ENCODE measurements around the gene NEDD4L. TPM values are rescaled to one million over a fixed set of nuclear protein-coding genes. Genes with fewer than 3 reads are reported as not detected.

The NEDD4L gene
- total and polyA plus RNA-seq, 2 experiments from 2014 or later, result 36.2 to 72.3 TPM

DNA sequence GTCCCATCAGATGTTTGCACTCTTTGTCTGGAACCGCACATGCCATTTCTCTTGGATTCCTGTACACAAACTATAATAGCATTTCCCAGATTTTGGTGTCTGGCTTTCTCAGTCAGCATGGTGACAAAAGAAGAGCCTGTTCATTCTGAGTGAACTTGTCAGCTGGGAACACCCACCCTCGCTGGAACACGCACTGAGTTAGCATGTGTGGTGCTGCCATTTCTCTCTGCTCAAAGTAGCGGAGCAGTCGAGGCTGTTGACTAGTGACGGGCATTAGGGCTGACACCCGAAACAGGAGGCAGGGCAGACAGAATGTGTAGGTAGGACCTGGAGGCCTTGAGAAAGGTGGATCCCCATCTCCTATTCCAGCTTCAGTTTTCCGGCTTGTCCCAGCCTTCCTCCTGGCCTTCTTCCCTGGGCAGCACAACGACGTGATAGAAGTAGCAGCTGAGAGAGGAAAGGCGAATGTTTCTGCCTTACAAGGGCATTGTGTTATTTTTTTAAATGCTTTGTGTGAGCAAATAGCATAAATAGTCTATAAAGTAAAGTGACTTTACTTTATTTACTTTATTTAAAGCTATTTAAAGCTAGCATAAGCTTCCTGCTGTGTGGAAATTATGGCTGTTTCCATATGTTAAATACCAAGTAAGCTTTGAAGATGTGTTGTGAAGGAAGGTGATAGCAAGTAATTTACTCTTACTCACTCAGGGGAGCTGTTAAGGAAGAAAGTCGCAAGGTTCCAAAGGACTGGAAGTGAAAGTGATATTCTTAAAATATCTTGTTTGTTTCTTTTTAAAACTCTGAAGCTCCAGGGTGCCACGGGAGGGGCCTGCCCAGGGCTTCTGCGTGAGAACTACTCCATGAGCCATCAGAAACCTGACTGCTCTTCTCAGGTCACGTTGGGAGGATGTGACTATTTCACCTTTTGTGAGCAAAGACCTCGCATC is 272.6 kb downstream of the NEDD4L start (continued):
- TF ChIP-seq, protein P1, sequence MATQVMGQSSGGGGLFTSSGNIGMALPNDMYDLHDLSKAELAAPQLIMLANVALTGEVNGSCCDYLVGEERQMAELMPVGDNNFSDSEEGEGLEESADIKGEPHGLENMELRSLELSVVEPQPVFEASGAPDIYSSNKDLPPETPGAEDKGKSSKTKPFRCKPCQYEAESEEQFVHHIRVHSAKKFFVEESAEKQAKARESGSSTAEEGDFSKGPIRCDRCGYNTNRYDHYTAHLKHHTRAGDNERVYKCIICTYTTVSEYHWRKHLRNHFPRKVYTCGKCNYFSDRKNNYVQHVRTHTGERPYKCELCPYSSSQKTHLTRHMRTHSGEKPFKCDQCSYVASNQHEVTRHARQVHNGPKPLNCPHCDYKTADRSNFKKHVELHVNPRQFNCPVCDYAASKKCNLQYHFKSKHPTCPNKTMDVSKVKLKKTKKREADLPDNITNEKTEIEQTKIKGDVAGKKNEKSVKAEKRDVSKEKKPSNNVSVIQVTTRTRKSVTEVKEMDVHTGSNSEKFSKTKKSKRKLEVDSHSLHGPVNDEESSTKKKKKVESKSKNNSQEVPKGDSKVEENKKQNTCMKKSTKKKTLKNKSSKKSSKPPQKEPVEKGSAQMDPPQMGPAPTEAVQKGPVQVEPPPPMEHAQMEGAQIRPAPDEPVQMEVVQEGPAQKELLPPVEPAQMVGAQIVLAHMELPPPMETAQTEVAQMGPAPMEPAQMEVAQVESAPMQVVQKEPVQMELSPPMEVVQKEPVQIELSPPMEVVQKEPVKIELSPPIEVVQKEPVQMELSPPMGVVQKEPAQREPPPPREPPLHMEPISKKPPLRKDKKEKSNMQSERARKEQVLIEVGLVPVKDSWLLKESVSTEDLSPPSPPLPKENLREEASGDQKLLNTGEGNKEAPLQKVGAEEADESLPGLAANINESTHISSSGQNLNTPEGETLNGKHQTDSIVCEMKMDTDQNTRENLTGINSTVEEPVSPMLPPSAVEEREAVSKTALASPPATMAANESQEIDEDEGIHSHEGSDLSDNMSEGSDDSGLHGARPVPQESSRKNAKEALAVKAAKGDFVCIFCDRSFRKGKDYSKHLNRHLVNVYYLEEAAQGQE (IDR thresholded peaks at IDR 0.05; ENCODE audit: unreplicated experiment), result no peak
- TF ChIP-seq CREB1 (CRISPR knock-in tag; IDR thresholded peaks at IDR 0.05; ENCODE audit: low read depth), result no peak

DNA sequence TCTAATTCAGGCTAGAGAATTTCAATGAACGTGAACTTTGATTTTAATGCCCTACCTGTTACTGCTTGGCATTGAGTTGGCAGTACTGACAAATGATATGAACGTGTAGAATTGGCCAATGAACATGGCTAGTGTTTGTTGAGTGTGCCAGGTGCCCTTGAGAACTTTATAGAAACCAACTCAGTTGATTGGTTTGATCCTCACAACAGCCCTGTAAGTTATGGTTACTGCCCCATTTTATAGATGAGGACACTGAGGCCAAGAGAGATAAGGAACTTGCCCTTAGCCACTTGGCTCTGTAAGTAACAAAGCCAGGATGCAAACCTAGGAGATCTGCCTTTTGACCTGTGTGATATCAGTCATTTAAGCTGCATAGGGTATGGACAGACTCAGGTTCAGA is 275.7 kb downstream of the NEDD4L start:
- Histone ChIP-seq H4K20me1 (replicated peaks; ENCODE audit: insufficient read depth) (peaks cover 2% of the 10 kb centered on the region; the same call in 1 of the 2 replicates), H2AFZ (no peak overlapping the region)
- ATAC-seq, result no peak
- TF ChIP-seq ZNF114 (CRISPR knock-in tag; IDR thresholded peaks at IDR 0.05) (no peak), JUNB (IDR thresholded peaks at IDR 0.05; ENCODE audit: unreplicated experiment) (no peak), ZNF331 (CRISPR knock-in tag; IDR thresholded peaks at IDR 0.05; ENCODE audit: low read depth) (no peak), STAT1 (IDR thresholded peaks at IDR 0.05; ENCODE audit: unreplicated experiment) (no peak), POLR2AphosphoS5 (IDR thresholded peaks at IDR 0.05; ENCODE audit: low read depth) (no peak)
- TF ChIP-seq, protein P1 (IDR thresholded peaks at IDR 0.05; ENCODE audit: unreplicated experiment), result no peak
- TF ChIP-seq, protein P2, sequence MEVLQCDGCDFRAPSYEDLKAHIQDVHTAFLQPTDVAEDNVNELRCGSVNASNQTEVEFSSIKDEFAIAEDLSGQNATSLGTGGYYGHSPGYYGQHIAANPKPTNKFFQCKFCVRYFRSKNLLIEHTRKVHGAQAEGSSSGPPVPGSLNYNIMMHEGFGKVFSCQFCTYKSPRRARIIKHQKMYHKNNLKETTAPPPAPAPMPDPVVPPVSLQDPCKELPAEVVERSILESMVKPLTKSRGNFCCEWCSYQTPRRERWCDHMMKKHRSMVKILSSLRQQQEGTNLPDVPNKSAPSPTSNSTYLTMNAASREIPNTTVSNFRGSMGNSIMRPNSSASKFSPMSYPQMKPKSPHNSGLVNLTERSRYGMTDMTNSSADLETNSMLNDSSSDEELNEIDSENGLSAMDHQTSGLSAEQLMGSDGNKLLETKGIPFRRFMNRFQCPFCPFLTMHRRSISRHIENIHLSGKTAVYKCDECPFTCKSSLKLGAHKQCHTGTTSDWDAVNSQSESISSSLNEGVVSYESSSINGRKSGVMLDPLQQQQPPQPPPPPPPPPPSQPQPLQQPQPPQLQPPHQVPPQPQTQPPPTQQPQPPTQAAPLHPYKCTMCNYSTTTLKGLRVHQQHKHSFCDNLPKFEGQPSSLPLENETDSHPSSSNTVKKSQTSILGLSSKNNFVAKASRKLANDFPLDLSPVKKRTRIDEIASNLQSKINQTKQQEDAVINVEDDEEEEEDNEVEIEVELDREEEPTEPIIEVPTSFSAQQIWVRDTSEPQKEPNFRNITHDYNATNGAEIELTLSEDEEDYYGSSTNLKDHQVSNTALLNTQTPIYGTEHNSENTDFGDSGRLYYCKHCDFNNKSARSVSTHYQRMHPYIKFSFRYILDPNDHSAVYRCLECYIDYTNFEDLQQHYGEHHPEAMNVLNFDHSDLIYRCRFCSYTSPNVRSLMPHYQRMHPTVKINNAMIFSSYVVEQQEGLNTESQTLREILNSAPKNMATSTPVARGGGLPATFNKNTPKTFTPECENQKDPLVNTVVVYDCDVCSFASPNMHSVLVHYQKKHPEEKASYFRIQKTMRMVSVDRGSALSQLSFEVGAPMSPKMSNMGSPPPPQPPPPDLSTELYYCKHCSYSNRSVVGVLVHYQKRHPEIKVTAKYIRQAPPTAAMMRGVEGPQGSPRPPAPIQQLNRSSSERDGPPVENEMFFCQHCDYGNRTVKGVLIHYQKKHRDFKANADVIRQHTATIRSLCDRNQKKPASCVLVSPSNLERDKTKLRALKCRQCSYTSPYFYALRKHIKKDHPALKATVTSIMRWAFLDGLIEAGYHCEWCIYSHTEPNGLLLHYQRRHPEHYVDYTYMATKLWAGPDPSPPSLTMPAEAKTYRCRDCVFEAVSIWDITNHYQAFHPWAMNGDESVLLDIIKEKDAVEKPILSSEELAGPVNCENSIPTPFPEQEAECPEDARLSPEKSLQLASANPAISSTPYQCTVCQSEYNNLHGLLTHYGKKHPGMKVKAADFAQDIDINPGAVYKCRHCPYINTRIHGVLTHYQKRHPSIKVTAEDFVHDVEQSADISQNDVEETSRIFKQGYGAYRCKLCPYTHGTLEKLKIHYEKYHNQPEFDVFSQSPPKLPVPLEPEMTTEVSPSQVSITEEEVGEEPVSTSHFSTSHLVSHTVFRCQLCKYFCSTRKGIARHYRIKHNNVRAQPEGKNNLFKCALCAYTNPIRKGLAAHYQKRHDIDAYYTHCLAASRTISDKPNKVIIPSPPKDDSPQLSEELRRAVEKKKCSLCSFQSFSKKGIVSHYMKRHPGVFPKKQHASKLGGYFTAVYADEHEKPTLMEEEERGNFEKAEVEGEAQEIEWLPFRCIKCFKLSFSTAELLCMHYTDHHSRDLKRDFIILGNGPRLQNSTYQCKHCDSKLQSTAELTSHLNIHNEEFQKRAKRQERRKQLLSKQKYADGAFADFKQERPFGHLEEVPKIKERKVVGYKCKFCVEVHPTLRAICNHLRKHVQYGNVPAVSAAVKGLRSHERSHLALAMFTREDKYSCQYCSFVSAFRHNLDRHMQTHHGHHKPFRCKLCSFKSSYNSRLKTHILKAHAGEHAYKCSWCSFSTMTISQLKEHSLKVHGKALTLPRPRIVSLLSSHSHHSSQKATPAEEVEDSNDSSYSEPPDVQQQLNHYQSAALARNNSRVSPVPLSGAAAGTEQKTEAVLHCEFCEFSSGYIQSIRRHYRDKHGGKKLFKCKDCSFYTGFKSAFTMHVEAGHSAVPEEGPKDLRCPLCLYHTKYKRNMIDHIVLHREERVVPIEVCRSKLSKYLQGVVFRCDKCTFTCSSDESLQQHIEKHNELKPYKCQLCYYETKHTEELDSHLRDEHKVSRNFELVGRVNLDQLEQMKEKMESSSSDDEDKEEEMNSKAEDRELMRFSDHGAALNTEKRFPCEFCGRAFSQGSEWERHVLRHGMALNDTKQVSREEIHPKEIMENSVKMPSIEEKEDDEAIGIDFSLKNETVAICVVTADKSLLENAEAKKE (CRISPR knock-in tag; IDR thresholded peaks at IDR 0.05), result no peak
- TF ChIP-seq, protein P3, sequence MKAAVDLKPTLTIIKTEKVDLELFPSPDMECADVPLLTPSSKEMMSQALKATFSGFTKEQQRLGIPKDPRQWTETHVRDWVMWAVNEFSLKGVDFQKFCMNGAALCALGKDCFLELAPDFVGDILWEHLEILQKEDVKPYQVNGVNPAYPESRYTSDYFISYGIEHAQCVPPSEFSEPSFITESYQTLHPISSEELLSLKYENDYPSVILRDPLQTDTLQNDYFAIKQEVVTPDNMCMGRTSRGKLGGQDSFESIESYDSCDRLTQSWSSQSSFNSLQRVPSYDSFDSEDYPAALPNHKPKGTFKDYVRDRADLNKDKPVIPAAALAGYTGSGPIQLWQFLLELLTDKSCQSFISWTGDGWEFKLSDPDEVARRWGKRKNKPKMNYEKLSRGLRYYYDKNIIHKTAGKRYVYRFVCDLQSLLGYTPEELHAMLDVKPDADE (IDR thresholded peaks at IDR 0.05), result no peak

More for the DNA sequence above, 275.7 kb downstream of the NEDD4L start:
- Mint-ChIP-seq H3K27me3 (ENCODE audit: insufficient read depth, low read depth, poor library complexity) (peaks cover 5% of the 10 kb centered on the region), H3K4me1 (peaks cover 24% of the 10 kb centered on the region), H3K9me3 (no peaks in the 10 kb centered on the region), H3K36me3 (ENCODE audit: low read depth) (peaks cover 3% of the 10 kb centered on the region; the same call in 1 of the 3 replicates), H3K27ac (no peak overlapping the region), H3K4me3 (no peak overlapping the region)
- Histone ChIP-seq H3K4me1 (ENCODE audit: insufficient read depth) (peaks cover 24% of the 10 kb centered on the region), H3F3A (replicated peaks; ENCODE audit: low read depth) (no peaks in the 10 kb centered on the region), H3K4me3 (no peak overlapping the region), H3K27ac (ENCODE audit: low read depth) (no peak overlapping the region), H3K36me3 (ENCODE audit: insufficient read depth) (no peaks in the 10 kb centered on the region), H3K9me2 (ENCODE audit: insufficient read depth) (no peaks in the 10 kb centered on the region), H3K27me3 (ENCODE audit: insufficient read depth) (no peaks in the 10 kb centered on the region), H3K4me2 (no peak overlapping the region), H3K79me2 (replicated peaks; ENCODE audit: insufficient read depth) (peaks cover 30% of the 10 kb centered on the region)
- no peak for DNase-seq (ENCODE audit: low spot score)
